Hematopoietic multipotent progenitor cell treated with erythropoietin and hydrocortisone succinate and interleukin-3 and kit ligand, for 4 days (in vitro differentiated cells): ENCODE results near the gene ITIH1.
A peak's percentile ranks its signal among the peaks of the same experiment; 100 is the strongest.

Source experiments
- DNase-seq: peaks from one replicate; pipeline ENCODE4 v3.0.0-alpha.2; 2015

Gene ITIH1

DNA sequence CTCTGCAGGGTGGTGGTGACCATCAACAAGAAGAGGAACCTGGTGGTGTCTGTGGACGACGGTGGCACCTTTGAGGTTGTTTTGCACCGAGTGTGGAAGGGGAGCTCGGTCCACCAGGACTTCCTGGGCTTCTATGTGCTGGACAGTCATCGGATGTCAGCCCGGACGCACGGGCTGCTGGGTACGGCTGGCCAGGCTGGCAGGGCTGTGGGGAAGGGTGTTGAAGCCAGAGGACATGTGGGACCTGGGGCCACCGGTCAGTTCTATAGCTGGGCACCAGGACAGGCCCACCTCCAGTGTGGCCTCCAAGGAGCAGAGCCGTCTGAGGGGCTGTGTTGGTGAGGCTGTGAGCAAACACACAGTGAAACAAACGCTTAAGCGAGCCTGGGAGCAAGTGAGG, 13.3 kb downstream of the ITIH1 start:
- DNase-seq = no peak

DNA sequence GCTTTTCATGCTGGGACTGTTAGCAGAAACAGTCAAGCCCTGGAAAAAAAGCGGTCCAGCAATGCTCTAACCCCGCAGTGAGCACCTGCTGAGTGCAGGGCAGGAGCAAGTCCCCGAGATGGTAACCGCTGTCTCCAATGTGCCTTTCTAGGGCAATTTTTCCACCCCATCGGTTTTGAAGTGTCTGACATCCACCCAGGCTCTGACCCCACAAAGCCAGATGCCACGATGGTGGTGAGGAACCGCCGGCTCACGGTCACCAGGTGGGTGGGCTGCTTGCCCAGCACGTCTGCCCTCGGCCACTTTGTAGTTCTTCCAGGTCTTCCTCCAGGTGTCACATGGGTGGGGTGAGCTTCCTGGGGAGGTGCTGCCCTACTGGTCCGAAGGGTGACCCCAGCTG, 14.0 kb downstream of the ITIH1 start:
- no peak for DNase-seq

DNA sequence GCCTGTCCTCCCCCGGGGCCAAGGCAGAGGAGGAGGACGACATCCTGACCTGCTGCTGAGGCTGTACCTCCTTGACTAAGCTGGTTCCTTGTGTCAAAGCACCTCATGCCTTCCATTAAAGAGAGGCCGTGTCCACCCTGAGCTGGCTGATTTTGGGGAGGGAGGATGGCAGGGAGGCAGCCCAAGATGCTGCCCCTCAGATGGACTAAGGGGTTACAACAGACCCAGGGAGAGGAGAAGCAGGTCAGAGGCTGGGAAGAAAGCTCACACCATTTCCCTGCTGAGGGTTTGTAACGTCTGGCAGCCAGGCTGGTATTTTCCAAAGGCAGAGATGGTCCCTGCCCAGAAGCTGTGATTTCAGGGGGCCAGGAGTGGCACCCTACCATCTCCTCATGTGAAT, 14.5 kb downstream of the ITIH1 start:
- DNase-seq = no peak

DNA sequence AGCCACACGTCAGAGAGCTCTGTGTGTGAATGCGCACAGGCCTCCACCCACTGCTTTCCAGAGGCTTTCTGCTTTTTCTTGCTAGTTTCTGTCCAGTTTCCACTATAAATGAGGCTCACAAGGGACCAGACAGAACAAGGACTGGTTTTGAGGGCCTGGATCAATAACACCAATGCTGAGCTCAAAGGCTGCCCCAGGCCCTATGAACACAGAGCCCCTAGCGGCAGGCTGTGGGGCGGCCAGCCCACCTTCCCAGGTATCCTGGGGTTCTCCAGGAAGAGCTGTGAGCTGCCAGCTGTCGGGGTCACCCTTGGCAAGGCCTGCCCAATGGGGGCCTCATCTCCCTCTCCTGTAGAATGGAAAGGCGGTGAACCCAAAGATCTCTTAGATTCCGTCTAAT, 15.0 kb downstream of the ITIH1 start:
- no peak for DNase-seq

DNA sequence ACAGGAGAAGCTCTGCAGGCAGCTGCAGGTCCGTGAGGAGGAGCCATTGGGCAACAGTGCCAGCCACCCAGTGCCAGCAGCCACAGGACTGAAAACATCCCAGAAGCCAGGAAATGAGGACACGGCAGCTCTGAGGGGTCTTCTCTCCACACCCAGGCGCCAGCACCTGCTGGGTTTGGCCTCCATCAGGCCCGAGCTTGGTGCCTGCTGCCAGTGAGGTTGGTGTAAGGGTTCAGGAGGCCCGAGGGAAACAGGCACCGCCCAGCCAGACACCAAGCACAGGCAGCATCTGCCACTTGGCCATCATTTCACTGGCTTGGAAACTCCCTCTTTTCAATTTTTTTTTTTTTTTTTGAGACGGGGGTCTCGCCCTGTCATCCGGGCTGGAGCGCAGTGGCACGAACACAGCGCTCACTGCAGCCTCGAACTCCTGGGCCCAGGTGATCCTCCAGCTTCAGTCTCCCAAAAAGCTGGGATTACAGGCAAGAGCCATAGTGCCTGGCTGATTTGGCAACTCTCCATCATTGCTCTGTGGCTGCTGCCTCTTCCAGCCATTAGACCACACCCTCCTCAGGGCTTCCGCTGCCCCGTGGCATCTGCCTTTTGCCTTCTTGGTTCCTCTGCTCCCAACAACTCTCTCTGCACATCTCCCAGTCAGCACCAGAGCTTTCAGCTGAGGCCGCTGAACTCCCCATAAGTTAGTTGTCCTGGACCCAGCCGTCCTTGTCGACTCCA, 15.7 kb downstream of the ITIH1 start:
- DNase-seq = peak; percentile 50

DNA sequence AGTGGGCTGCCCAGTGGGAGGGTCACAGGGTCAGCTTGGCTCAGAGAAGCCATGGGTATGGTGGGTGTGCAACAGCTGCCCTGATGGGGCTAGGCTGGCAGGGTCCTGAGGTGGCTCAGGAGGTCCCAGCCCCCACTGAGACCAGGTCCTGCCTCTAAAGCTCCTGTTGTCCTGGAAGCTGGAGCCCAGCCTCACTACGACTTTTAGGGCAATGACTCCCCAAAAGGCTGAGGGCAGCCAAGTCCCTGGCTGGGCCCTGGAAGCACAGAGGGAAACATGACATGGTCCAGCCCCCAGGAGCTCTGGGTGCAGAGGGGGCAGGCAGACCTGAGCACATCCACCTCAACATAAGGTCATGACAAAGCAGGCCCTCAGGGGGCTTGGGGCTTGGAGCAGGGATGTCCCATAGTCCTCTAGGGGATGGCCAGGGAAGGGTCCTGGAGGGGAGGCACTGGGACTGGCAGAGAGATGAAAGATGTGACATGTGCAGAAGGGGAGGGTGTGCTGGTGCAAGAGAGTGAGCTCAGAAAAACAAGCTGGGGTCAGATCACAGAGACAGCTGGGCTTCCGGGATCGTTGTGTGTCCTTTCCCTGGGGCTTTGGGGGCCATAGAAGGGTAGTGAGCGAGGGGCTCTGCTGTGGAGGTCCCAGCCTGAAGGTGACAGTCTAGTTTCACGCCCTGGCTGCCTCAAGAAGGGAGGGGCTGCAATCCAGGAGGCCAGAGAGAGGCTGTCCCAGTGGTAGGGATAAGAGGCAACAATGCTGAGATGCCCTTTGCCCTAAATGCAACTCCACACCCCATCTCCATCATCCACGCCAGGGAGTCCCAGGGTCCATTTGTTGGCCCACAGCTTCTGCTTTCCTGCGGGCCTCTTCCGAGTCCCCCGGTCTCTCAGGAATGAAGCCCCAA, 16.6 kb downstream of the ITIH1 start:
- no peak for DNase-seq

DNA sequence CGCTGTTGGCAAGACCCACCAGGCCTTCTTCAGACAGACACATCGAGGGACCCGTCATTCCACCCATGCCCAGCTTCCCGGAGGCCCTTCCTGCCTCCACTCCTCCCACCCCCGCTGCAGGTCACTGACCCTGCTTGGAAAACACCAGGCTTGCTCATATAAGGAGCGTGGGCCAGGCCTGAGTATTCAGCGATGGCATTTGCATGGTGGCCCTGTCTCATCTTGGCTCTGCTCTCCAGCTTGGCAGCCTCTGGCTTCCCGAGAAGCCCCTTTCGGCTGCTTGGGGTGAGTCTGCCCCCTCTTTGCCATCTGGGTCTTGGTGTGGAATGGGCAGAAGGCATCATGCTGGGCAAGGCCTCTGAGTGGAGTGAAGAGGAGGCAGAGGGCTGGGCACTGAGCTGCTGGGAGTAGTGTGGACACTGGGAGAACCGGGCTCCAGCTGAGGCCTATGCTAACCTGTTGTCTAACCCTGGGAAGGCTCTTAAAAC, 17.3 kb downstream of the ITIH1 start, which contains the start of gene ITIH3:
Gene ITIH3, plus strand, starts transcription at position 185 of the 488 bp plus-strand sequence. Its CDS starts 8 bp downstream, at position 193.
- no peak for DNase-seq

DNA sequence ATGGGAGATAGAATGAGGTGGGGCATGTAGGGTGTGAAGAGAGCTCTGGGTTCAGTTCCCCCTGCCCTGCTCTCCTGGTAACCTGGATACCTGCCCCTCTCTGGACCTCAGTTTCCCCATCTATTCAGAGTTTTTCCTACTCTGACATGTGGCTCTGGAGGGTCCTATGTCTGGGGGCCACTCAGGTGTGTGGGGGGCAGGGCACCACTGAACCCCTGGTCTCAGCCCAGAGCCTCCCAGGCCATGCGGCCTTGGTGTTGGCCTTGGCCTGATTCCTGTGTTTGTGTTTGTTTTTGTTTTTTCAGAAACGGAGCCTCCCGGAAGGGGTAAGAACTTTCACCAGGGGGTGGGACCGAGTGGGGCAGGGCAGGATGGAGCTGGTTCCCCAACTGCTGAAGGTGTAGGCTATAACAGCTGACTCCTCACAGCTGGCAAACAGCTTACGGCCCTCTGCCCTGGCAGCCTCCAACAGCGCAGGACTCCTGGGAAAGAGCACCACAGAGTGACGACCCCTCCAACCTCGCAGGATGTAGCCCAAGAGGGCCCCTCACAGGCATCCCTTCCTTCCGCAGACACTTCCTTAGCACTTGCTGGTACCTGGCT, 18.0 kb downstream of the ITIH1 start:
- no peak for DNase-seq

DNA sequence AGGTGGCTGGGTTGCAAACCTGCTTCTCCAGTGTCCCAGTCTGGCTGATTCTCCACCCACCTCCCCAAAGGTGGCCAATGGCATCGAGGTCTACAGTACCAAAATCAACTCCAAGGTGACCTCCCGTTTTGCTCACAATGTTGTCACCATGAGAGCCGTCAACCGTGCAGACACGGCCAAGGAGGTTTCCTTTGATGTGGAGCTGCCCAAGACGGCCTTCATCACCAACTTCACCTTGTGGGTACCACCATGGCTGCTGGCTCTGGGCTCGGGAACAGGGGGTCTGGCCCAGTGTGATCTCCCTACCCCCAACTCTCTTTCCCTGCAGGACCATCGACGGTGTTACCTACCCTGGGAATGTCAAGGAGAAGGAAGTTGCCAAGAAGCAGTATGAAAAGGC, 19.0 kb downstream of the ITIH1 start:
- no peak for DNase-seq

DNA sequence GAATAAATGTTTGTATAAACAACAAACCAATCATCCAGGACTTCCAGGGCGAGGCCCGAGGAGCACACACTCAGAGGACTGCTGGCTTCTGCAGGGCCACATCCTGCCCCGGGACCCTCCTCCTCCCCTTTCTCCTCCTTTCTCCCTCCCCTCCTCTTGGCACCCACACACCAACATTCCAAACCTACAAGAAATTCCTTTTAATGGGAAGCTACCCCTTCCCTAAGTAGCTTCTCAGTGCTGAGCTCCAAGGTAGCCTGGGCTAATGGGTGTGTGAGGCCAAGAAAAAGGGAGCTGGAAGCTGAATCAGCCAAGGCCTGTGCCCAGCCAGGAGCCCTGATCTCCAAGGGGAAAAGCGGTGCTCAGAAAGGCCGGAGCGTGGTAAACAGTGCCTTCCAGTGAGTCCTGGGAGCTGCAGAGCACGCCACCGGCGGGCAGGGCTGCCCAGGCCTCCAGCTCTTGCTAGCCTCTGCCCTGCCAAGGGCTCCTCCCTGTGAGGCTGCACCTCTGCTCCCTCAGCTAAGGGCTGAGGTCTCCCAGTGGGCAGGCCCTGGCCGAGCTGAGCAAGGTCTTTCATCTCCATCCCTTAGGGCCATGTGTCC, 21.1 kb downstream of the ITIH1 start:
- no peak for DNase-seq

DNA sequence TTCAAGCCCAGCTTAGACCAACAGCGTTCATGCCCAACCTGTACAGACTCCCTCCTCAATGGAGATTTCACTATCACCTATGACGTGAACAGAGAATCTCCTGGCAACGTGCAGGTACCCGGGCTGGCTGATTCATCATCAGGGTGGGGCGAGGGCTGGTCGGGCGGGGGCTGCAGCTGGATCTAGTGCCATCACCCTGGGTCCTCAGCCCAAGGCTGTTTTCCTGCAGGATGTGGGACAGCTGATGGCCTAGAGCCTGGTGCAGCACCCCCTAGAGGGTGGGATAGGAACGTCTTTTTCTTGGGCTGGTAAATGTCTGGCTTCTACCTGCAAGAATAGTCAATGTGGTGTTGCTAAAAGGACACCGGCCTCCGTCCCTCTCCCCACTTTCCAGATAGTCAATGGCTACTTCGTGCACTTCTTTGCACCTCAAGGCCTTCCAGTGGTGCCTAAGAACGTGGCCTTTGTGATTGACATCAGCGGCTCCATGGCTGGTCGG, 21.6 kb downstream of the ITIH1 start:
- peak; percentile 27 for DNase-seq

DNA sequence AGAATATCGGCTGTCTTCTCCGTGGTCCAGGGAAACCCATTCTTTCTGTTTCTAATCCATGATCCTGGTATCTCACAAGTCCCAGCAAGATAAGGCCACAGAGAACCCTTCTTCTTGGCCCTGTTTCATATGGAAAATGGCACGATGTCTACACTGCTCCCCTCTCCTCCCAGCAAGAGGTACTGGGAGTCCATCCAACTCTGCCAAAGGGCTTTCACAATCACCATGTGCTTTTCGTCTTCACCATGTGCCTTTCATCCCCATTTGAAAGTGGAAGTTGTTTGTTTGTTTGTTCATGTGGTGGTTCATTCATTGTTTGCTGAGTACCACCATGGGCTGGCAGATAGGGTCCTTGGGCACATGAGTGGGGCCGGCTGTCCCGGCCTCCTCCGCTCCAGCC, 22.7 kb downstream of the ITIH1 start:
- DNase-seq = no peak

DNA sequence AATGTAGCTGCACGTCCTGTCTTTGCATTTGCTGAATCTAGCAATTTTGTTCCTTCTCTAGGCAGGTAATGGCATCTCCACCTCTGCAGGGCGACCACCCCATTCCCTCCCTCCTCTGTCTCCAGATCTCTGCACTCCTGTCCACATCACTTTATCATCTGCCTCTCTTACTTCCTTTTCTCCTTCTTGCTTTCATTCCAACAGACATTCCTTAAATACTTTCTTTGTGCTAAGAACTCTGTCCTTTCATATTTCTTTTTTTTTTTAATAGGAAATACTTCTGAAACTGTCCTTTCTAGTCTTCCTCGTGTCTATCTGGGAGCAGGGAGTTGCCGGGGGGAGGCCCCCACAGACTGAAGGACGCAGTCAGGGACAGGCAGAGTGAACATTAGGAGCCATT, 24.4 kb downstream of the ITIH1 start:
- DNase-seq = no peak

DNA sequence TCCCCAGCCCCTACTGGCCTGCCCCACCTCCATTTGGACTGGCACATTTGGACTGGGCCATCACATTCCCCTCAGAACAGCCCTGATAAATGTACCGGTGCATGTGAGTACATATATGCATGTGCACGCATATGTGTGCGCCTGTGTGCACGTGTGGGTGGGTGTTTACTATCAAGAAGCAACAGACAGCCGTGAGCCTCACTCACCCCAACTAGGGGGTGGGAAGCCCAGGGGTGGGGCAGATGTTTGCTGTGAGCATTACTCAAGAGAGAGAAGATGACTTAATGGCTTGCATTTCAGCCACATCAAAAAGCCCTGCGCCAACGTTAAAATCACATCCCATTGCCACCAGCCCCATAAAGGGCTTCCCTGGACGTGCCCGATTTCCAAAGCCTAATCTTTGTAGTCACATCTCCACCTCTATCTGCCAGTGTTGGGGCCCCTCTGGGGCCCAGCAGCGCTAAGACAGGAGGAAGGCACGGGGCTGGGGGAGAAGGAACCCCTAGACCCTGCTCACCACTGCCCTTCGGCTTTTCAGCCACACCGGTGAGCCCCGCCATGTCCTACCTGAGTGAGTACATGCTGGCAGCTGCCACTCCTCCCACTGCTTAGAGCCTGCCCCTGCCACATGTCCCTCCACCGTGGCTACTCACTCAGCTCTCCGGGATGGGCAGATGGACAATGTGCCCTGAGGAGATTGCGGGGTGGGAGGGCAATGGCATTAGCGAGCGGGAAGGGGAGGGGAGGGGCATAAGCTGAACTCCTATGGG, 28.1 kb downstream of the ITIH1 start:
- no peak for DNase-seq

DNA sequence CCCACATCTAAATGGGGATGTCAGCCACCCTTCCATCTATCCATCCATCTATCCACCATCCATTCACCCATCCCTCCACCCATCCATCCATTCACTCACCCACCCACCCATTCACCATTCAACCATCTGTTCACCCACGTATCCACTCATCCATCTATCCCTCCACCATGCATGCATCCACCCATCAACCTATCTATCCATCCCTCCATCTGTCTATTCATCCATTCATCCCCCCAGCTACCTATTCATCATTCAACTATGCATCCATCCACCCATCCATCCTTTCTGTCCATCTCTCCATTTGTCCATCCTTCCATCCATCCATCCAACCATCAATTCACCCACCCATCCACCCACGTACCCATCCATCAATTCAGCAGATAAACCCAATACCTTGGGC, 31.8 kb downstream of the ITIH1 start:
- DNase-seq = no peak

DNA sequence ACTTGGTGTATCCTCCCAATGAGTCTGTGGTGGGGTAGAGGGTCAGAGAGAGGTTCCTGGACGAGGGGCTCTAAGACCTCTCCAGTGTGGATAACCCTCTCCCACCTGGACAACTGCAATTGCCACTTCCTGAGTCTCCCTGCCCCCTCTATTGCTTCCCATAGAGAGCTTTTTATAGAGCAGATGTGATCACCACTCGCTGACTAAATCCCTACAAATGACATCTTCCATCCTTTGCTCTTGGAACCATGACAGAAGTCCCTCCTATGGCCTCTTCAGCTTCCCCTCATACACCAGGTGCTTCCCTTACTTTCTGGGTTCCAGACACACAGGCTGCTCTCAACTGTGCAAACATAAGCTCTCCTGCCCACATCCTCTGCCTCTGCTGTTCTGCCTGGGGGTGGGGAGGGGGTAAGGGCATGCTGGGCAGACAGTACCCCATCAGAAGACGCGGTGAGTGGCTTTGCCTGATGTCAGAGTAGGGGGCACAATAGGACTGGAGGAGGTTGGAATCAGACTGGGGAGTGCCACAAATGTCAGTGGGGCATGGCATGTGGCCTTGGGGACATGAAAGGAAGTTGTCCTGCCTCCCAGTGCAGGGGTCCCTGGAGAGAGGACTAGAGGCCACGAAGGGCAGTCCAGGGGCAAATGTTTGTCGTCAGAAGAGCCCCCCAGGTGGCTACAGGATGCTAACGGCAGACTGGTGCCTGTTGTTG, 32.4 kb downstream of the ITIH1 start:
- peak; percentile 31 for DNase-seq

DNA sequence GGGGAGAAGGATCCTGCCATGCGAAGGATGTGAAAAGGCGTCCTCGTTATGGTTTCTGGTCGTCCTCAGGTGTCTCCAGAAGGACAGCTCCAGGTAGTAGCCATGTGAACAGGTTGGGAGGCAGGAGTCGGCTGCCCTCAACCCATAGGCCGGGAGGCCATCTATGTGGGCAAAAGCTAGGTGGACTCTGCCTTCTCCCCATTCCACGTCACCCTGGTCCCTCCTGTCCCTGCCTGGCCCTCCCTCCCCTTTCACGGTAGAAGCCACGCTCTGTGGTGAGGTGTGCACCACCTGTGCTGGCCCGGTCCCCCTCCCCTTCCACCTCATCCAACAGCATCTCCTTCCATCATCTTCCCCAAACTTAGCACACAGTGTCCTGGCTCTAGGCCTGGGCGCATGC, 33.5 kb downstream of the ITIH1 start:
- DNase-seq = no peak

DNA sequence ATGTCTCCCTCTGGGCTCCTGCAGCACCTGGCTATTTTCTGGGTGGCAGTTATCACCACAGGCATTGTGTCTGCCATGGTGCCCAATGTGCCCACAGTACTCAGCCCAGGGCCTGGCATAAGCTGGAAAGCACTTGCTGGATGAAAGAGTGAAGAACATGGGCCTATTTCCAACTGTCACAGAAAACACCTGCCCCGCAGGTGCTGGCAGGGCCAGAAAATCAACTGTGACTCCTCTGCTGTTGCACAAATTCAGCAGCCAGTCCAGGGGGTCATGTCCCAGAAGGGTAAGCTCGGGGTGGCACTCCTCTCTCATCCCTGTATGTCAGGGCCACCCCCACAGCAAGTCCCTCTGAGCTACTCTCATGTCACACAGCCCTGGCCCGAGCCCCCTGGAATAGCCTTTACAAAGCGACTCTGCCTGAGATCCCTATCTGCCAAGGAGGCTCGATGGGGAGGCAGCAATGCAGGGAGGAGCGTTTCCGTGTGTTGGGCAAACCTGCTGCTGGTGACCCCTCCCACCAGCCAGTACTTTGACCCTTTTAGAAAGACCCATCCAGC, 34.1 kb downstream of the ITIH1 start:
- no peak for DNase-seq

DNA sequence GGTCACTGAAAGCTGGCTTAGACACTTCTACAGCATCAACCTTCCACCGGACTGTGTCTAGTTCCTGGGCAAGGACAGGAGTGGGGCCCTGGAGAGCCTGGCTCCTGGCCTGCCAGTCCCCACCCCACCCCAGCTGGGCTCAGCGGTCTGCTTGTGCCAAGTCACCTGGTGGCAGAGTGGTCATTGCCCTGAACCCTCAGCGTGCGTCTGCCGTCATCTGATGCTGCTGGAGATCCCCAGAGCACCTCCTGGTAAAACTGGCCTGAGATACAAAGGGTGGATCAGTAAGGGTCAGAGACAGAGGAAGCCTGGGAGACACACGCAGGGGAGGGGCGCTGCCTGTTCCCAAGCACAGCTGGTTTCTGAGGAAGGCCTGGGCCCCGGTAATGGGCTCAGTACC, 36.4 kb downstream of the ITIH1 start:
- no peak for DNase-seq

DNA sequence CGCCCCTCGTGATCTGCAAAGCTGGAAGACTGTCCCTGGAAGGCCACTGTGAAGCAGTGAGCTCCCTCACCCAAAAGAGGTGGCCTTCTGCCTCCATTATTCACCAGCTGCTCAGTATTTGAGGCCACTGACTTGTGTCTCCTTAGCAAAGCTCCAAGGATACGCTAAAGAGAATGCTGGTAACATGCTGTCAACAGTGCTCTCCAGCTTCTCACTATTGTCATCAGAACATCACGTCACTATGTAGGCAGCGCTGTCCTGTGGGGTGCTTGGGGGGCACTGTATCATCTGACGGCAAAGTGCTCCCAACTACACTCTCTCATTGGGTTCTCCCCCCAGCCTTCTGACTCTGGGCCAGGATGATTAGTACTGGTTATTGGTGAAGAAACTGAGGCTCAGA, 38.8 kb downstream of the ITIH1 start:
- DNase-seq = no peak

DNA sequence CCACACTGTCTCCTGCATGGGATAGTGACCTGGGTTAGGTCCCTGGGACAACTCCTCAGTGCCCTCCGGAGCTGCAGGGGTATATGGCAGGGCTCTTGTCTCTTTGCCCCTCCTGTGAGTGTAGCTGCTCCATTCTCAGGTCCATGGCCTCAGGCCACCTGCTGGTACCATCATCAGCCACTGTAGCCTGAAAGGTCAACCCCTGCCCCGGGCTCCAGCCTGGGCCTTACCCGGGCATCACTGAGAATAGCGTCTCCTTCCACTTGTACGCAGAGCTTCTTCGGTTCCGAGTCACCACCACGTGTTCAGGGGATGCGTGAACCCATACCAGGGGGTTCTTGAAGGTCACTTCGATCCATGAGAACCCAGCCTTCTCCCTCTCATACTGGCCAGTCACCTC, 39.3 kb downstream of the ITIH1 start:
- no peak for DNase-seq
